PC-3 (cell line): ENCODE results near the gene DUSP18.

Experiments
- EZH2 ChIP-seq: fragments of 300-600 bp; sonication (generic); IDR thresholded peaks from one replicate; pipeline ENCODE4 v1.6.1; 2017; ENCODE audit warnings: antibody characterized with exemption, mild to moderate bottlenecking, low read length; ENCODE audit not compliant: unreplicated experiment
- EZH2phosphoT487 ChIP-seq: fragments of 300-600 bp; sonication (generic); IDR thresholded peaks from 2 replicates; pipeline ENCODE4 v1.6.1; 2018; ENCODE audit warnings: mild to moderate bottlenecking, antibody characterized with exemption, low read length, borderline replicate concordance
- TF ChIP-seq, protein P1 (sequence below): fragments of 300-600 bp; sonication (generic); conservative IDR thresholded peaks from 2 replicates; pipeline ENCODE4 v1.5.1; 2017; ENCODE audit warnings: antibody characterized with exemption, low read depth, mild to moderate bottlenecking, low read length

DNA sequence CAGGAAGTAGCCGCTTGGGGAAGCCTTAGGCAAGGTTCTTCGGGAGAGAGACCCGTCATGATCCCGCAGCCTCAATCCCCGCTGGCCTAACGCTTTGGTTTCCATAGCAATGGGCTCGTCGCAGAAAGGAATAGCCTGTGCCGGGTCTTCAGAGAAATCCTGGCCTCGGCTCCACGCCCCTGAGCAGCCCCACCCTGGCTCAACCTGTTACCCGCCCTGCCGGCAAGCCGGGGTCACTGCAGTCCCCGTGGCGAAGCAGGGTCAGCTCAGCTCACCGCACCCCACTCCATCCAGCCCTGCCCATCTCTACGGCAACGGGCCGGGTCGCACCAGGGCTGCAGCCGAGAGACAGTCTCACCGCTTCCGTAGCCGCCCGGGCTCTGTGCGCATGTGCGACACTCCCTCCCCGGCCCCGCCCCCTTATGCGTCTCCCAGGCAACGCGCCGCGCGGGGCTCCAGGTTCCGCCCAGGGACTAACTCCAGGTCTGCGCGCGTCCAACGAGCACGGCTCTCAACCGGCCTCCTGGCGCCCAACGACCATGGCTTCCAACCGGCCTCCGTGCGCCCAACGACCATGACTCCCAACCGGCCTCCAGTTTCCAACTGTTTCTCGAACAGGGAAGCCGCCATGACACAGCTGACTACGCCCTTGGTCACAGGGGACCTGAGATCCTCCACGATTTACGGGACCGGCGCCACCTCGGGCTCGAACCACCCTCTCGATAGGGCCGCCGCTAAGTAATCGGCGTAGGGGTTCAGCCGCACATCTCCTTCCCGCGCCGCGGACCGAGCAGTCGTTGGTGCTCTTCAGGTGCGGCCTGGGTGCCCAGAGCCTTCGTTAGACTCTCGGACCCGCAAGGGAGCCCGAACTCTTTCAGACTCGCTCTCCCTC, at the start of gene DUSP18:
- TF ChIP-seq, protein P1, sequence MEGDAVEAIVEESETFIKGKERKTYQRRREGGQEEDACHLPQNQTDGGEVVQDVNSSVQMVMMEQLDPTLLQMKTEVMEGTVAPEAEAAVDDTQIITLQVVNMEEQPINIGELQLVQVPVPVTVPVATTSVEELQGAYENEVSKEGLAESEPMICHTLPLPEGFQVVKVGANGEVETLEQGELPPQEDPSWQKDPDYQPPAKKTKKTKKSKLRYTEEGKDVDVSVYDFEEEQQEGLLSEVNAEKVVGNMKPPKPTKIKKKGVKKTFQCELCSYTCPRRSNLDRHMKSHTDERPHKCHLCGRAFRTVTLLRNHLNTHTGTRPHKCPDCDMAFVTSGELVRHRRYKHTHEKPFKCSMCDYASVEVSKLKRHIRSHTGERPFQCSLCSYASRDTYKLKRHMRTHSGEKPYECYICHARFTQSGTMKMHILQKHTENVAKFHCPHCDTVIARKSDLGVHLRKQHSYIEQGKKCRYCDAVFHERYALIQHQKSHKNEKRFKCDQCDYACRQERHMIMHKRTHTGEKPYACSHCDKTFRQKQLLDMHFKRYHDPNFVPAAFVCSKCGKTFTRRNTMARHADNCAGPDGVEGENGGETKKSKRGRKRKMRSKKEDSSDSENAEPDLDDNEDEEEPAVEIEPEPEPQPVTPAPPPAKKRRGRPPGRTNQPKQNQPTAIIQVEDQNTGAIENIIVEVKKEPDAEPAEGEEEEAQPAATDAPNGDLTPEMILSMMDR = 0 out of 2 replicates have a peak, but pooled peaks have one; percentile 7
- TF ChIP-seq EZH2 (no peak), EZH2phosphoT487 (no peak)
